ENCODE data around the gene TPST1.

The TPST1 gene

GRCh38 chr7:66239467-66239856 lies 34.3 kb downstream of the TPST1 start:
- no peak for DNase-seq

DNA sequence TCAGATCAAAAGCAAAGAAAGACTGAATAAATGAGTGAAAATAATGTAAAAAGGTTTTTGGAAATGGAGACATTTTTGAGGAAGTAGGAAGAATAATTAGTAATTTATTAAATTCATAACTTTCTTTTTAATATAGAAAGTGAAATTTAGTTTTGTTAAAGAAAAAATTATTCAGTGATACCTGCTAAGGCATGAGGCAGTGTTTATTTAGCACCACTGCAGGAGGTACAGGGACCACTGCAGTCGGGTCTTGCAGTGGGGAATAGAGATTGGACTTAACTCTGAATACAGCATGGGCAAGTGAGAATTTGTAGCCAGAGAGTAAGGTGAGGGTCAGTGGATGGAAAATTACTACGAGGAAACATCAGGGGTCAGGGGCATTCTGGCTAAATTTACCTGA lies 39.9 kb downstream of the TPST1 start:
- DNase-seq: no peak

DNA sequence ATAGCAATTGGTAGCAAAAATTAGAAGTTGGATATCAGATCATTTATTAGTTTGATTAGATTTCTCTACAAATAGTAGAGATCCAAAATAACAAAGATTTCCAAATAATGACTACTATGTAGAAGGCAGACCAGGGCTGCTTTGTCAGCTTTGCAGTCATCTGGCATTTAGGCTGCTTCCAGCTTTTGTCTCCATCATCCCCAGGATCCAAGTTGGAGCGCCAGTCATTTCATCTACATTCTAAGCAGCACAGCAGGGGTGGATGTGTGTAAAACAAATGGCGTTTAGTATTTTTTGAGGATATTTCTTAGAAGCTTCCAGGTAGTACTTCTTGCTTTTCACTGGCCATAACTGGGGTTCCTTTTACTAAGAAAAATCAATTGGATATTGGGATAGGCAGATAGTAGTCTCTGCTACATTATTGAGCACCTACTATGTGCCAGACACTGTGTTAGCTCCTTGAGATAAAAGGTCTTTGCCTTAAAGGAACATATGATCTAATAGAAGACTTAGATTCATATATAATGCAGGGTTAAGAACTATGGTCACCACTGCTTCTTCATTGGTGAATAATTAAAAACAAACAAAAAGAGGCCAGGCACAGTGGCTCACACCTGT lies 41.5 kb downstream of the TPST1 start:
- DNase-seq: no peak

GRCh38 chr7:66247380-66248078 lies 42.4 kb downstream of the TPST1 start:
- DNase-seq: no peak

- DNase-seq: no peak
Measured at GRCh38 chr7:66250711-66251110, 45.6 kb downstream of the TPST1 start.

- DNase-seq: no peak
Measured at GRCh38 chr7:66255534-66256100, 50.5 kb downstream of the TPST1 start.

GRCh38 chr7:66256281-66256680 lies 51.1 kb downstream of the TPST1 start:
- no peak for DNase-seq

GRCh38 chr7:66257481-66257880 lies 52.3 kb downstream of the TPST1 start:
- no peak for DNase-seq

DNA sequence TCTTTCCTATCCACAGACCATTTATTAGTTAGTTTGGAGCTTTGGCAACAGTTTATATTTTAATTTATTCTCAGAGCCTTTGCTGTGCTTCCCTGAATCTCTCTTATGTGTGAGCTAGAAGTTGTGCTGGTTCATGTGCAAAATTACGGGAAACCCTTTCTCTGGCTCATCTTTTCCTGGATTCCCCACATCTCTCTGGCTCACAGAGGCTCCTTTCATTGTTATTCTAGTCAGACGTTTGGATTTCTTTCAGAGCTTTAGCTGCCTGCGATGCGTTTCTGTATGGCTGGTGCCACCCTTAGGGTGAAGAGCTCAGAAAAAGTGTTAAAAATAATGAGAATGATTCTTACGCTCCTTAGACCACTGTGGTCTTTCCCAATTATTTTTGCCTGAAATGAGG lies 53.3 kb downstream of the TPST1 start:
- no peak for DNase-seq

GRCh38 chr7:66261941-66262340 lies 56.8 kb downstream of the TPST1 start:
- no peak for DNase-seq

GRCh38 chr7:66263936-66264335 lies 58.8 kb downstream of the TPST1 start:
- no peak for DNase-seq

DNA sequence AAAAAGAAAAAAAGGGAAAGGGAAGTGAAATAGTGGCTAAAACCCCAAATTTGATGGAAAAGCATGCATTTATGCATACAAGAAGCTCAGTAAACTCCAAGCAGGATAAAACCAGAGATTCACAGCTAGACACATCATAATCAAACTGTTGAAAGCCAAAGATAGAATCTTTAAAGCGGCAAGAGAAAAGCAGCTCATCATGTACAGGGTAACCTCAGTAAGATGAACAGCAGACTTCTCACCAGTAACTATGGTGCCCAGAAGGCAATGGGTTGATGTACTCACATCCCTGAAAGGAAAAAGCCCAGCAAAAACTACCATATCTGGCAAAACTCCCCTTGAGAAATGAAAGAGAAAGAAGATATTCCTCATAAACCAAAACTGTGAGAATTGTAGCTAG lies 60.4 kb downstream of the TPST1 start:
- no peak for DNase-seq

GRCh38 chr7:66267249-66267648 lies 62.1 kb downstream of the TPST1 start:
- DNase-seq: no peak

DNA sequence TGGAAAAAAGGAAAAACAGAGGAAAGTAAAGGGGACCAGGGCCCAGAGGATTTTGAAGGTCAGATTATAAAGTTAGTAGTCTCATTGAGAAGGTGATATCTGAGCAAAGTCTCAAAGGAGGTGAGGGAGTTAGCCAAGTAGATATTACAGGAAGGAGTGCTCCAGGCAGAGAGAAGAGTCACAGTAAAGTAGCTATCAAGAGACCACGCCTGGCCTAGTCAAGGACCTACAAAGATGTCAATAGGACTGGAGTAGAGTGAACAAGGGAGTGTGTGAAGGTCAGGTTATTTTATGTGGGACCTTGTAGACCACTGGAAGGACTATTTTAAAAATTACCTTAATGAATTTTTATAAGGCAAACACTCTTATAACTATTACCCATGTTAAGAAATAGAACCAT lies 64.8 kb downstream of the TPST1 start:
- DNase-seq: no peak

GRCh38 chr7:66272321-66272720 lies 67.2 kb downstream of the TPST1 start:
- no peak for DNase-seq

DNA sequence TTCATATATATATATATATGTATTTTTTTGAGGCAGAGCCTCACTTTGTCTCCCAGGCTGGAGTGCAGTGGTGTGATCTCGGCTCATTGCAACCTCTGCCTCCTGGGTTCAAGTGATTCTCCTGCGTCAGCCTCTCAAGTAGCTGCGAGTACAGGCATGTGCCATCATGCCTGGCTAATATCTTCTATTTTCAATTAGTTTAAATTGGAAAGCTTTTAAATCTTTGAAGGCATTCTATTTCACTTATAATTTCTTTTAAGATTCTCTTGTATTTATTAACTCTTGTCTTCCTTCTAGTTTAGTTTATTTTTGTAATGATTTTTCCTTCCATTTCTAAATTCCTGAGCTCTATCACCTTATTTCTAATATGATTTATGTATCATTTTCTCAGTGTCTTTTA lies 71.2 kb downstream of the TPST1 start:
- DNase-seq: no peak

GRCh38 chr7:66277492-66277891 lies 72.4 kb downstream of the TPST1 start:
- DNase-seq: no peak

- DNase-seq: no peak
Measured at GRCh38 chr7:66279912-66280311, 74.8 kb downstream of the TPST1 start.

- DNase-seq: no peak
Measured at GRCh38 chr7:66281678-66282590, 76.8 kb downstream of the TPST1 start.

GRCh38 chr7:66282591-66282935 lies 77.4 kb downstream of the TPST1 start:
- no peak for DNase-seq

- DNase-seq: no peak
Measured at GRCh38 chr7:66283003-66283920, 78.1 kb downstream of the TPST1 start.

- no peak for DNase-seq
Measured at GRCh38 chr7:66296001-66296521, 90.9 kb downstream of the TPST1 start.

Data from KG1 (cell line).